ENCODE data around the gene KRTAP5-2.
A peak's percentile ranks its signal among the peaks of the same experiment; 100 is the strongest.

Gene KRTAP5-2

GRCh38 chr11:1632053-1632714, 34.1 kb upstream of the KRTAP5-2 start:
- DNase-seq (ENCODE audit: low read depth, low spot score), result no peak
- H3K9ac ChIP-seq (ENCODE audit: insufficient read length, low read depth), result no peak overlapping the region
- H3K36me3 ChIP-seq (ENCODE audit: insufficient read depth, insufficient read length, low read length), result no peaks in the 10 kb centered on the region
- peaks cover 30% of the 10 kb centered on the region for H3K27me3 ChIP-seq (ENCODE audit: insufficient read depth, insufficient read length)
- no peak overlapping the region for H3K4me3 ChIP-seq (ENCODE audit: insufficient read length, low read depth)
- H3K9me3 ChIP-seq (ENCODE audit: insufficient read depth, low read length), result no peaks in the 10 kb centered on the region
- no peaks in the 10 kb centered on the region for H3K4me1 ChIP-seq (ENCODE audit: insufficient read depth, insufficient read length)
- TF ChIP-seq ZNF274 (IDR thresholded peaks at IDR 0.05; ENCODE audit: low read depth, low read length) (no peak), SUZ12 (IDR thresholded peaks at IDR 0.05; ENCODE audit: extremely low read depth, insufficient read depth, insufficient read length) (no peak), YY1 (IDR thresholded peaks at IDR 0.05; ENCODE audit: insufficient read depth, insufficient read length) (no peak)

- no peaks in the 10 kb centered on the region for H3K4me1 ChIP-seq (ENCODE audit: insufficient read depth, insufficient read length)
Observed at GRCh38 chr11:1631066-1631568, 33.0 kb upstream of the KRTAP5-2 start.

DNA sequence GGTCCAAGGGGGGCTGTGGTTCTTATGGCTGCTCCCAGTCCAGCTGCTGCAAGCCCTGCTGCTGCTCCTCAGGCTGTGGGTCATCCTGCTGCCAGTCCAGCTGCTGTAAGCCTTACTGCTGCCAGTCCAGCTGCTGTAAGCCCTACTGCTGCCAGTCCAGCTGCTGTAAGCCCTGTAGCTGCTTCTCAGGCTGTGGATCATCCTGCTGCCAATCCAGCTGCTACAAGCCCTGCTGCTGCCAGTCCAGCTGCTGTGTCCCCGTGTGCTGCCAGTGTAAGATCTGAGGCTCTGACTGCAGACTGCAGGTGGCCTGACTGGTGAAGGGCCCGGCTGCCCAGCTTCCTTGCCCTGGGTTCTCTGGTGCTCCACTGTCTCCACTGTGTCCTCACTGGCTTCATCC, 32.2 kb upstream of the KRTAP5-2 start:
- Histone ChIP-seq H3K9me3 (ENCODE audit: insufficient read depth, low read length) (no peaks in the 10 kb centered on the region), H3K9ac (ENCODE audit: insufficient read length, low read depth) (no peak overlapping the region), H3K4me3 (ENCODE audit: insufficient read length, low read depth) (no peak overlapping the region), H3K27me3 (ENCODE audit: insufficient read depth, insufficient read length) (peaks cover 34% of the 10 kb centered on the region), H3K36me3 (ENCODE audit: insufficient read depth, insufficient read length, low read length) (no peaks in the 10 kb centered on the region), H3K4me1 (ENCODE audit: insufficient read depth, insufficient read length) (no peaks in the 10 kb centered on the region)
- no peak for DNase-seq (ENCODE audit: low read depth, low spot score)
- TF ChIP-seq YY1 (IDR thresholded peaks at IDR 0.05; ENCODE audit: insufficient read depth, insufficient read length) (no peak), SUZ12 (IDR thresholded peaks at IDR 0.05; ENCODE audit: extremely low read depth, insufficient read depth, insufficient read length) (no peak), ZNF274 (IDR thresholded peaks at IDR 0.05; ENCODE audit: low read depth, low read length) (no peak)

More at GRCh38 chr11:1631066-1631568, 33.0 kb upstream of the KRTAP5-2 start:
- Histone ChIP-seq H3K4me3 (ENCODE audit: insufficient read length, low read depth) (no peak overlapping the region), H3K9ac (ENCODE audit: insufficient read length, low read depth) (no peak overlapping the region), H3K9me3 (ENCODE audit: insufficient read depth, low read length) (no peaks in the 10 kb centered on the region), H3K36me3 (ENCODE audit: insufficient read depth, insufficient read length, low read length) (no peaks in the 10 kb centered on the region), H3K27me3 (ENCODE audit: insufficient read depth, insufficient read length) (peaks cover 34% of the 10 kb centered on the region)
- TF ChIP-seq ZNF274 (IDR thresholded peaks at IDR 0.05; ENCODE audit: low read depth, low read length) (no peak), YY1 (IDR thresholded peaks at IDR 0.05; ENCODE audit: insufficient read depth, insufficient read length) (no peak), SUZ12 (IDR thresholded peaks at IDR 0.05; ENCODE audit: extremely low read depth, insufficient read depth, insufficient read length) (no peak)
- no peak for DNase-seq (ENCODE audit: low read depth, low spot score)

GRCh38 chr11:1629326-1630185, 31.5 kb upstream of the KRTAP5-2 start, which contains the start of gene KRTAP5-5:
TSS of gene KRTAP5-5 (plus strand) at chr11:1629775. CDS start at chr11:1629841, 66 bp downstream.
- peak within 1 kb of the TSS; percentile 76 for H3K9ac ChIP-seq (ENCODE audit: insufficient read length, low read depth)
- TF ChIP-seq YY1 (IDR thresholded peaks at IDR 0.05; ENCODE audit: insufficient read depth, insufficient read length) (no peak), SUZ12 (IDR thresholded peaks at IDR 0.05; ENCODE audit: extremely low read depth, insufficient read depth, insufficient read length) (no peak), ZNF274 (IDR thresholded peaks at IDR 0.05; ENCODE audit: low read depth, low read length) (no peak)
- no peak for DNase-seq (ENCODE audit: low read depth, low spot score)
- H3K4me1 ChIP-seq (ENCODE audit: insufficient read depth, insufficient read length), result no peaks in the 10 kb centered on the region
- no peaks in the 10 kb centered on the region for H3K9me3 ChIP-seq (ENCODE audit: insufficient read depth, low read length)
- H3K4me3 ChIP-seq (ENCODE audit: insufficient read length, low read depth), result no peak within 1 kb of the TSS
- H3K27me3 ChIP-seq (ENCODE audit: insufficient read depth, insufficient read length), result peaks cover 34% of the 10 kb centered on the region
- no peaks in the 10 kb centered on the region for H3K36me3 ChIP-seq (ENCODE audit: insufficient read depth, insufficient read length, low read length)

DNA sequence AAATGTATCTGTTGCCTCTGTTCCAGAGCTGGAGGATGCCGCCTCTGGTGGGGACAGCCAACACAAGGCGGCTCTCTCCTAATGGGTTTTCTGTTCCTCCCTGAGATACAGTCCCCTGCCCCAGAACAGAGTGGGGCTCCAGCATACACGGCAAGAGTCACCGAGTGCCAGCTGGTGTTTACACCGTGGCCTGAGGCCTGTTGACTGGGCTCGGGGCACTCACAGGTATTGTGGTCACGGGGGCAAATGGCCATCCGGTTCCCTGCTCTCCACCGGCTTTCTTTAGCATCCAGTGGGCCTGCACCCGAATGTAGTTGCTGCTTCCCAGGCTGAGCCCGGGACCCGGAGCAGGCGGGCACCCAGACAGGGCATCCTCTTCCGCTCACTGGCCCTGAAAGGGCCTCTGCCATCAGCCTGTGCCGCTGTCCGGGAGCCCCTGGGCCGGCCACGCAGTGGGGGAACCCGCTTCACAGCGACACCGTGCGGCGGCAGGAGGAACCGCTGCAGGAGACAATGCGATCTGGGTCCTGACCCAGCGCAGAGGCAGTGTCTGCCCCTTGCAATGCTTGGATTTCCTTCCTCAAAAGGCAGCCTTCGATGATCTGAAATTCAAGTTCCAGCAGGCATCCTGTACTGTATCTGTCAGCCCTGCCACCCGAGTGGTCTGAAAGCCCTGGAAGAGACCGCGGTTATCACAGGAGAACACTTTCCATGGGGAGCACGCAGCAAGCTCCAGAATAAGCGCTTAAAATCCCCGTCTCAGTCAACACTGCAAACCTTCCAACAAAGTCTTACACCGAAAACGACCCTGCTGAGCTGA, 30.6 kb upstream of the KRTAP5-2 start:
- Histone ChIP-seq H3K4me3 (ENCODE audit: insufficient read length, low read depth) (no peak overlapping the region), H3K9me3 (ENCODE audit: insufficient read depth, low read length) (no peaks in the 10 kb centered on the region), H3K36me3 (ENCODE audit: insufficient read depth, insufficient read length, low read length) (no peaks in the 10 kb centered on the region), H3K9ac (ENCODE audit: insufficient read length, low read depth) (peak overlapping the region; percentile 76), H3K27me3 (ENCODE audit: insufficient read depth, insufficient read length) (peaks cover 34% of the 10 kb centered on the region), H3K4me1 (ENCODE audit: insufficient read depth, insufficient read length) (no peaks in the 10 kb centered on the region)
- peak; percentile 47 for DNase-seq (ENCODE audit: low read depth, low spot score)
- TF ChIP-seq SUZ12 (IDR thresholded peaks at IDR 0.05; ENCODE audit: extremely low read depth, insufficient read depth, insufficient read length) (no peak), YY1 (IDR thresholded peaks at IDR 0.05; ENCODE audit: insufficient read depth, insufficient read length) (no peak), ZNF274 (IDR thresholded peaks at IDR 0.05; ENCODE audit: low read depth, low read length) (no peak)

DNA sequence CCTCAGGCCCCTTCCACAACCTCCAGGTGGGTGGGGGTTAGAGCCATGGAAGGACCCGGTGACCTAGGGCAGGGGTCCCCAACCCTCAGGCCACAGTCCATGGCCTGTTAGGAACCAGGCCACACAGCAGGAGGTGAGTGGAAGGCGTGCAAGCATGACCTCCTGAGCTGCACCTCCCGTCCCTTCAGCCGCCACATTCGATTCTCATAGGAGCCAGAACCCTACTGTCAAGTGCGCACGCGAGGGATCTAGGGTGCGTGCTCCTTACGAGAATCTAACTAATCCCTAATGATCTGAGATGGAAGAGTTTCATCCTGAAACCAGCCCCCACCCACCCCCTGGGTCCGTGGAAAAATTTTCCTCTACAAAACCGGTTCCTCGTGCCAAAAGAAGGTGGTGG, 27.4 kb upstream of the KRTAP5-2 start:
- Histone ChIP-seq H3K9ac (ENCODE audit: insufficient read length, low read depth) (no peak overlapping the region), H3K4me1 (ENCODE audit: insufficient read depth, insufficient read length) (no peaks in the 10 kb centered on the region), H3K36me3 (ENCODE audit: insufficient read depth, insufficient read length, low read length) (no peaks in the 10 kb centered on the region), H3K27me3 (ENCODE audit: insufficient read depth, insufficient read length) (peaks cover 32% of the 10 kb centered on the region), H3K9me3 (ENCODE audit: insufficient read depth, low read length) (no peaks in the 10 kb centered on the region), H3K4me3 (ENCODE audit: insufficient read length, low read depth) (no peak overlapping the region)
- DNase-seq (ENCODE audit: low read depth, low spot score), result no peak
- TF ChIP-seq SUZ12 (IDR thresholded peaks at IDR 0.05; ENCODE audit: extremely low read depth, insufficient read depth, insufficient read length) (no peak), ZNF274 (IDR thresholded peaks at IDR 0.05; ENCODE audit: low read depth, low read length) (no peak), YY1 (IDR thresholded peaks at IDR 0.05; ENCODE audit: insufficient read depth, insufficient read length) (no peak)

All from NT2/D1 (cell line).